ENCODE results near the gene RAB3IL1.
"Not testable (repeated sequence)": the region's sequence is repeated elsewhere in the genome, so short reads cannot be mapped to it uniquely, and the experiment has no call there.

Gene RAB3IL1

DNA sequence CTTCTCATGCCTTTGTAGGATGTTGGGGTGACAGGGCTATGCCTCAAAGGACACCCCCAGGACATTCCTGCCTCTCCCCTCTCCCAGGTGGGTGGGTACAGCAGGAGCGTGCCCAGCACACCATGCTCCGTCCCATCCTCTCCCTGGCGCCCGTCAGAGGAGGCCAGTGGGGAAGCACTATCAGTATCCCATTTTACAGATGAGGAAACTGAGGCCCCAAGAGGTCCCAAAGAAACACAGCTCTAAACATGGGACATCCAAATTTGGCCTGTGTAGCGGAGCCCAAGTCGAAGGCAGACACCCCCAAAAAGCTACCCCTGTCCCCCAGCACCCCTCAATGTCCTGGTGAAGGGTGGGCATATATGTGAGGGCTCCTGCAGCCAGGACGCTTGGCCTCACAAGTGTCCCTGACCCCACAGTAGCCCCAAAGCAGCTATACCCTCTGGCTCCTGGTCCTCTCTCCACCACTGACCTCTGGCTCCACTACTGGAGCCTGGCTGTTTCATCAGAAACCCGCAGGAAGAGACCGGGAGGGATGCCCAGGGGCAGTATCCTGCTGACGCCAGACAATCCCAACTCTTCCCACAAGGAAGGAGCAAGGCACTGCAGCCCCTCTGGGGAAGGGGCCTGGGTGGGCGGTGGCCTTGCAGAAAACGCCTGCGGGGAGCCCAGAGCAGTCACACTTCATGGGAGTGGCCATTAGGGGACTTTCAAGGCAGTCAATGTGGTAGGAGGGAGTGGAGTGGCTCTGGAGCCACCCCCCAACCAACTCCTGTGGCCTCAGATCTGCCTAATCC, 31.4 kb downstream of the RAB3IL1 start:
- no peak for DNase-seq (ENCODE audit: low spot score)

DNA sequence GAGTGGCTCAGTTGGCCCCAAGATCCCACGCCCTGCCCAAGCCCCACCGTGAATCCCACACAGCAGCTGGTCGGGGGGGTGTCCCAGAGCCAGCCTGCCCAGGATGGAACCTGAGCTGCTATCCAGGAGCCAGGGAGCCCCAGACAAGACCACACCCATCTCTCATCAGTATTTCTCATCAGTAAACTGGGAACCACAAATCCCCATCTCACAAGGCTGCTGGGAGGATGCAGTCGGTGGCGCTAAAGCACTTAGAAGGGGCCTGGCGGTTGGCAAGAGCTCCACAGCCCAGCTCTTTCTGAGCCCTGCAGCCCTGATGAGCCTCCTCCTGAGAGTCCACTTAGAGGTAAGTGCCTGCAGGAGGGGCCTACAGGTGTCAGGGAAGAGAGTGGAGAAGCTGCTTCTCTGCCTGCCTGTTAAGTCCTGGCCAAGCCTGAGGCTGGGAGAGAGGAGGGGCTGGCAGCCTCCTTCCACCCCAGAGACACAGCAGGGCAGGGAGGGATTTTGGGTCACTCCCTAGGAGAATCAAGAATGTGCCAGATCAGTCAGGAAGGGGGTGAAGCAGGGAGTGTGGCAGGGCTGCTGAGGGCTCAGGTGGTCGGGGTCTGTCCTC, 32.1 kb downstream of the RAB3IL1 start:
- DNase-seq (ENCODE audit: low spot score): no peak

GRCh38 chr11:61883947-61884346, 33.4 kb downstream of the RAB3IL1 start:
- DNase-seq (ENCODE audit: low spot score): no peak

DNA sequence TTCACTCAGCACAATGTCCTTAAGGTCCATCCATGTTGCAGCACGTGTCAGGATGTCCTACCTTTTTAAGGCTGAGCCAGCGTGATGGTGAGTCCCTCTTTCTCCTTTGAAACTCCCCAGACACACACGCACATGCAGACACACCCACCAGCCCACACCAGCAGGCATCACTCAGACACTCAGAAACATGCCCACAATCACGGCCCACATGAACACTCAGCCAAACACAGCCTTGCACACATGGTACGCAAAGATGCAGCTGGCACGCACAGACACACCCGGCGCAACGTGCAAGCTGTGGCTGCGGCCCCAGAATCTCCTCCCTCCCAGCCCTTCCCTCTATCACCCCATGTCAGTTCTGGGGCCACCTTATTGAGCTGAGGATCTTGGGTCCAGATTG, 34.0 kb downstream of the RAB3IL1 start:
- DNase-seq (ENCODE audit: low spot score): no peak

- DNase-seq (ENCODE audit: low spot score): no peak
These were observed 34.5 kb downstream of the RAB3IL1 start for GRCh38 chr11:61882879-61883278.

DNA sequence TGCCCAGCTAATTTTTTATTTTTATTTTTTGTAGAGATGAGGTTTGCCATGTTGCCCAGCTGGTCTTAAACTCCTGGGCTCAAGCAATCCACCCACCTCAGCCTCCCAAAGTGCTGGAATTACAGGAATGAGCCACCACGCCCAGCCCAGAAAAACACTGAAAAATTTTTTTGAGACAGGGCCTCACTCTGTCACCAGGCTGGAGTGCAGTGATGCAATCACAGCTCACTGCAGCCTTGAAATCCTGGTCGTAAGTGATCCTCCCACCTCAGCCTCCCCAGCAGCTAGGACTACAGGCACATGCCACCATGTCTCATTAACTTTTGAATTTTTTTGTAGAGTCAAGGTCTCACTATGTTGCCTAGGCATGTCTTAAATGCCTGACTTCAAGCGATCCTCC, 35.1 kb downstream of the RAB3IL1 start:
- not testable (repeated sequence) for DNase-seq (ENCODE audit: low spot score)

GRCh38 chr11:61881397-61881796, 36.0 kb downstream of the RAB3IL1 start:
- no peak for DNase-seq (ENCODE audit: low spot score)

- DNase-seq (ENCODE audit: low spot score): no peak
These were observed 36.9 kb downstream of the RAB3IL1 start for GRCh38 chr11:61880454-61880853.

DNA sequence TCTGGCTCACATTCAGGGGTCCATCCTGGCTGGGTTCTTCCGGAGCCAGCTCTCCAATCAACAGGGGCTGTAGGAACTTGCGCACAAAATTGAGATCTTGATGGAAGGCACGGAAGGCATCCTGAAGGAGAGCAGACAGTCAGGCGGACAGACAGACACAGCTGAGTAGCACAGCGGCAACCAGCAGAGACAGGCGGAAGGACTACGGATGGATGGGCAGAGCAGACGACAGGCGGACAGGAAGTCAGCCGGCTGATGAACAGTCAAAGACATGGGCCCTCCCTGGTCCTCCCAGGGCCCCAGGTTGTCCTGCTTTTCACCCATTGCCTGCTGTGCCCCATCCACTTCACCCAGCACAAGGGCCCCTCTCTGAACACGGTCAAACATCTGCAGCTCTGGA, 37.3 kb downstream of the RAB3IL1 start:
- DNase-seq (ENCODE audit: low spot score): no peak

DNA sequence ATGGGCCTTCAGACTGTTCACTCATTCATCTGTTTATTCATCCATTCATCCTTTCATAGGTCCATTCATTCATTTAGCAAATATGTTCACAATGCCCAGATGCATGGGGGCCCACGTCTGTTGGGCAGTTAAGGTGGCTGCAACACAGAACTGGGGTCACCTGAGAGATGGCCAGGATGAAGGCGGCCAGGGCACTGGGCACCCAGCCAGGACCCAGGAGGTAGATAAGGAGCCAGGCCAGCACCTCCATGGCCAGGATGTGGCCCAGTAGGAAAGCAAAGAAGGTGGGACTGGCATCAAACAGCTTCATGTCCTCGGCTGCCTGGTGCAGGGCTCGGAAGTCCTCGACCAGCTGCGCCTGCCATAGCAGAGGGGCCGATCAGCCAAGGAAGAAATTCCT, 38.2 kb downstream of the RAB3IL1 start:
- no peak for DNase-seq (ENCODE audit: low spot score)

DNA sequence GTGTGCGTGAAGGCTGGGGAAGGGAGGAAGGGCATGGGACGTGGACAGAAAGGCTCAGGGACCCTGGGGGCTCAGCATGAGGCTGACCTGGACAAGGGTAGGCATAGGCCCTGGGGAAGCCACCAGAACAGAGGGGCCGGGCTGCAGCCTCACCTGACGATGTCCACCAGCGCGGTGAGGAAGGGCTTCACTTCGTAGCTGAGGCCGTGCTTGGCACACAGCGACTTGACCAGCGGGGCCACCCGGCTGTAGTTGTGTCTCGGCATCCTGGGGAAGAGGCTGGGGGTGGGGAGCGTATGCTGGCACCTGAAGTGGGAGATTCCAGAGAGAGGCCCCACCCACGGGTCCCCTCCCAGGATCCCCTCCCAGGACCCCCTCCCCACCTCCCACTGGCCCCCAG, 41.7 kb downstream of the RAB3IL1 start:
- no peak for DNase-seq (ENCODE audit: low spot score)

DNA sequence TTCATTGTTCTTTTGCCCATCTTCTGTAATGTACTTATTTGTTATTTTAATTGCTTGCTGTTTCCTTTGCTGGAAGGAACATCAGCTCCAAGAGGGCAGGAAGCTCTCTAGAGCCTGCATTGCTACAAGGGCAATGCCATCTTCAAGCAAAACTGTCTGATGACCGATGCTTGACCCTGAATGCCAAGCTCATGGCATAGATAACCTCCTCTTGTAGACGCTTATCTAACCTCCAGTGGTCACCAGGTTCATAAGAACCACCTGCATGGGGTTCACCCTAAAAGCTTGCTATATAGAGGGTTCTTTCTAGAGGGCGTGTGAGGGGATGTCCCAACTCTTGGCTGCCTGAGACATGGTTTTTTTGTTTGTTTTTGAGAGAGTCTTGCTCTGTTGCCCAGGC, 42.5 kb downstream of the RAB3IL1 start:
- DNase-seq (ENCODE audit: low spot score): no peak

- DNase-seq (ENCODE audit: low spot score): no peak
These were observed 43.0 kb downstream of the RAB3IL1 start for GRCh38 chr11:61874377-61874809.

DNA sequence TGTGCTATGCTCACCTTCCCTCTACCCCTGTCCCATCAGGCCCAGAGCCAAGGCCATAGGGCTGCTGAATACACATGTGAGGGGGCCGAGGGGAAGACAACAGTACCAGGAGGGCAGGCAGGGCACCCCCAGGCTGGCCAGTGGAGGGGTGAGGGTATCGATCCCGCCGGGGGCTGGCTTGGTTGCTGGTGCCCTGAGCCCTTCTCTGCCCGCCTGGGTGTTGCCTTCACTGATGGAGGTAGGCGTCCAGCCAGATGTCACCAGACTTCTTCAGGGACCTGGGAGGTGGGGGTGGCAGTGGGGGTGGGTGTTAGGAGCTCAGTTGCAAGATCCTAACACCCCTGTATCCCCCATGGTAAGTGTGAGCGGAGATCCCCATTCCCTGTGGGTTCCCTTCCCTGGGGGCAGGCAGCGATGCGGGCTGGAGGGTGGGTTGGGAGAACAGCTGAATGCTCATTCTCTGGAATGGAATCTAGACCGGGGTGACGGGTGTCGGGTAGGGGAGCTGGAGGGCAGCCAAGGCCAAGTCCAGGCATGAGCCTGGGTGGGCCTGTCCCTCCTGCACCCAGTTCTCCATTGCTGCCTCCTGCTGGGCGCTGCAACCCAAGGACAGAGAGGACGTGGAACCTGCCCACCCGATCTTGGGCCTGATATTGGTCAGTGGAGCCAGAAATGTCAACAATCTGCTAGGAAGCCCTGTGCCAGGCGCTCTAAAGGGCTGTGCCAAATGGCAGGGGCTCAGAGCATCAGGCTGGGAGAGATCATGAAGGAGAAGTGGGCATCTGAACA, 43.6 kb downstream of the RAB3IL1 start:
- DNase-seq (ENCODE audit: low spot score): no peak

GRCh38 chr11:61872935-61873565, 44.3 kb downstream of the RAB3IL1 start:
- no peak for DNase-seq (ENCODE audit: low spot score)

DNA sequence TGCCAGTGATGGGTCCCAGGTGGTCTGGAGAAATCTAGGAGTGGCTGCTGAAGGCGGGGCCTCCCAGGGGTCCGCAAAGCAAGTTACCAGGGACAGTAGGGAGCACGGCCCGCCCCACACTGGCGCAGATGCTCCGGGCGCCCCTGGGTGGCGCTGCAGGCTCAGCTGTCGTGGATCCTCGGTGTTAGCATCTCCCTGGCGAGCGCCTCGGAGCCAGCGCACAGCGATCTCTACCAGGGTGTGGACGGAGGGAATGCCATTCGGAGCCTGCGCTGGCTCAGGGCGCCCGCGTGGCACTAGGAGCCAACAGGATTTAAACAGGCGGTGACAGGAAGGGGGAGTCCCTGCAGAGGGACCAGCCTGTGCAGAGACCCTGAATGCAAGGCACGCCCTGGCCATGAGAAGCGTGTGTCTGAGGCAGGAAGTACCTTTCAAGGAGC, 46.2 kb downstream of the RAB3IL1 start:
- DNase-seq (ENCODE audit: low spot score): peak; percentile 91

DNA sequence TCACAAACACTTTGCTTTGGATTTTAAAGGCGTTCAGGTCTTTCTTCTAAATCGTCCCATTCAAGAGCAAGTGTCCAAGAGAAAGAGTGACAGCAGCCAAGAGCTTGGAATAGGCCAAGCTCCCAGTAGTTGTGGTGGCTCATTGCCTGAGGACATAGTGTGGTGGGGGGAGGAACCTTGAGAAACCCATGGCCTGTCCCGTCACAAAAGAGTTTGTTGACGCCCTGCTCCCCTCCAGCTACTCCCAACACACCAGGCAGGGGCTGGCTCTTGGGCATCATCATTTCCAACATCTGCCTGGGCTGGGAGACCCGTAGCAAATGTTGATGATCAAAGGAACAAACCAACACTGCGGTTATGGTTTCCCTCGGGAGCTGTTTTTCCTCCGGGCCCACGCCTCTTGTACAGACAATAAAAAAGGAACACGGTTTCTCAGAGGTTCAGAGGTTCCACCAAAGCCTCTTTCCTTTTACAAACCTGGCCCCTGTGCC, 46.8 kb downstream of the RAB3IL1 start:
- peak; percentile 54 for DNase-seq (ENCODE audit: low spot score)

GRCh38 chr11:61869708-61870451, 47.5 kb downstream of the RAB3IL1 start:
- DNase-seq (ENCODE audit: low spot score): no peak

DNA sequence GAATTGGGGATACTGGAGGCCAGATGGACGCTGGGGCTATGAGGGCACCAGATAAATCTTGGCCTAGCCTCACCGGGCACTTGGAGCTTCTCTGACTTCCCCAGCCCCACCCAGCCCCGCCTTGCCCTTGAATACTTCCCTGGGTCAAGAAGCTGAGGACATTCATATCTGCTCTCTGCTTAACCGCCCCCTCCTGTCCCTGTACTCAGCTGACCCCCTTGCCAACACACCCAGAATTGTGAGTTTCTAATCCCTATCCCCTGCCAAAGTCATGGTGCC, 48.0 kb downstream of the RAB3IL1 start:
- no peak for DNase-seq (ENCODE audit: low spot score)

- no peak for DNase-seq (ENCODE audit: low spot score)
These were observed 48.6 kb downstream of the RAB3IL1 start for GRCh38 chr11:61868571-61869428.

DNA sequence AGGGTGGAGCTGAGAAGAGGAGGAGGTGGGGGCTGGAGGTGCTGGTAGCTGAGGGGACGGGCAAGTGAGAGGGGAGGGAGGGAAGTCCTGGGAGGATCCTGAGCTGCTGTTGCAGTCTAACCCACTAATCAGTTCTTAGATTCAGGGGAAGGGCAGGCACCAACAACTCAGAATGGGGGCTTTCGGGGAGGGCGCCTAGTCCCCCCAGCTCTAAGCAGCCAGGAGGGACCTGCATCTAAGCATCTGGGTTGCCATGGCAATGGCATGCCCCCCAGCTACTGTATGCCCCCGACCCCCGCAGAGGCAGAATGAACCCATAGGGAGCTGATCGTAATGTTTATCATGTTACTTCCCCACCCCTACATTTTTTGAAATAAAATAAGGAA, 50.4 kb downstream of the RAB3IL1 start:
- DNase-seq (ENCODE audit: low spot score): no peak
